HL-60 (cell line): ENCODE results near the gene TSC22D3.

Source experiments
- DNase-seq, 2 experiments: peaks; one replicate each; pipeline ENCODE4 v3.0.0-alpha.2; 2010 to 2020; ENCODE audit warnings: low read depth in 1 of 2, low spot score in 1 of 2
- H3K27ac ChIP-seq: fragments of 250-450 bp; sonication (Bioruptor Pico); replicated peaks from 2 replicates; pipeline ENCODE4 v1.5.1; 2020; ENCODE audit warnings: mild to moderate bottlenecking, moderate library complexity
- H3K27me3 ChIP-seq: fragments of 250-450 bp; sonication (Bioruptor Pico); 2 replicates; pipeline ENCODE4 v1.5.1; 2021; ENCODE audit warnings: mild to moderate bottlenecking, moderate library complexity; ENCODE audit not compliant: insufficient read depth, poor library complexity, severe bottlenecking
- H3K4me3 ChIP-seq: replicated peaks from 2 replicates; pipeline ENCODE4 v1.5.1; 2011; ENCODE audit warnings: mild to moderate bottlenecking, control low read depth, low read length; ENCODE audit not compliant: insufficient read depth
- CTCF ChIP-seq: IDR thresholded peaks from one replicate; pipeline ENCODE4 v1.5.1; 2011; ENCODE audit warnings: low read length, control low read depth, inconsistent platforms; ENCODE audit not compliant: insufficient read depth
- GABPA ChIP-seq: IDR thresholded peaks from 2 replicates; pipeline ENCODE4 v1.6.1; 2012; ENCODE audit warnings: low read depth
- POLR2AphosphoS5 ChIP-seq: IDR thresholded peaks from 2 replicates; pipeline ENCODE4 v1.6.1; 2012; ENCODE audit warnings: low read depth
- REST ChIP-seq: IDR thresholded peaks from 2 replicates; pipeline ENCODE4 v1.6.1; 2012; ENCODE audit warnings: low read depth; ENCODE audit not compliant: insufficient replicate concordance
- SPI1 ChIP-seq: IDR thresholded peaks from 2 replicates; pipeline ENCODE4 v1.6.1; 2012; ENCODE audit warnings: low read depth, mild to moderate bottlenecking, borderline replicate concordance

Gene TSC22D3

GRCh38 chrX:107739541-107739940 is 36.0 kb downstream of the TSC22D3 start:
- TF ChIP-seq SPI1, result no peak
- TF ChIP-seq POLR2AphosphoS5, result no peak
- no peak for TF ChIP-seq CTCF
- no peak for TF ChIP-seq REST
- no peak for TF ChIP-seq GABPA
- no peaks in the 10 kb centered on the region for H3K27me3 ChIP-seq
- no peak overlapping the region for H3K4me3 ChIP-seq
- DNase-seq, result no peak
- no peak overlapping the region for H3K27ac ChIP-seq

GRCh38 chrX:107738768-107739167 is 36.8 kb downstream of the TSC22D3 start:
- no peak overlapping the region for H3K4me3 ChIP-seq
- no peak overlapping the region for H3K27ac ChIP-seq
- DNase-seq, result no peak
- no peaks in the 10 kb centered on the region for H3K27me3 ChIP-seq
- no peak for TF ChIP-seq GABPA
- no peak for TF ChIP-seq SPI1
- TF ChIP-seq REST, result no peak
- TF ChIP-seq CTCF, result no peak
- TF ChIP-seq POLR2AphosphoS5, result no peak

- DNase-seq, result no peak
- H3K4me3 ChIP-seq, result no peak overlapping the region
- H3K27ac ChIP-seq, result no peak overlapping the region
- H3K27me3 ChIP-seq, result no peaks in the 10 kb centered on the region
- TF ChIP-seq GABPA (no peak), POLR2AphosphoS5 (no peak), REST (no peak), SPI1 (no peak), CTCF (no peak)
Measured at GRCh38 chrX:107738272-107738671, 37.3 kb downstream of the TSC22D3 start.
